GM19468 (cell line): Measurements from ENCODE around the gene ENOX1.
"Not testable (repeated sequence)": the region's sequence is repeated elsewhere in the genome, so short reads cannot be mapped to it uniquely, and the experiment has no call there.

ENCODE experiments used
- ATAC-seq: cut with Tn5 transposase; IDR thresholded peaks from one replicate; pipeline ENCODE4 v1.9.1; 2021; ENCODE audit warnings: mild to moderate bottlenecking, moderate library complexity, moderate number of reproducible peaks; ENCODE audit not compliant: unreplicated experiment; ENCODE audit errors: extremely low read depth

Gene ENOX1

GRCh38 chr13:43203781-43204180 is 583.0 kb downstream of the ENOX1 start:
- no peak for ATAC-seq

- ATAC-seq: no peak
Observed at GRCh38 chr13:43200736-43201135, 586.0 kb downstream of the ENOX1 start.

- ATAC-seq: no peak
Observed at GRCh38 chr13:43200307-43200706, 586.5 kb downstream of the ENOX1 start.

GRCh38 chr13:43196750-43197370 is 589.9 kb downstream of the ENOX1 start:
- ATAC-seq: no peak

- ATAC-seq: no peak
Observed at GRCh38 chr13:43196086-43196621, 590.6 kb downstream of the ENOX1 start.

GRCh38 chr13:43195551-43195950 is 591.2 kb downstream of the ENOX1 start:
- ATAC-seq: no peak

GRCh38 chr13:43195112-43195511 is 591.7 kb downstream of the ENOX1 start:
- ATAC-seq: no peak

GRCh38 chr13:43193789-43194420 is 592.9 kb downstream of the ENOX1 start:
- no peak for ATAC-seq

GRCh38 chr13:43191546-43191945 is 595.2 kb downstream of the ENOX1 start:
- ATAC-seq: no peak

GRCh38 chr13:43185226-43185625 is 601.5 kb downstream of the ENOX1 start:
- ATAC-seq: no peak

- no peak for ATAC-seq
Observed at GRCh38 chr13:43180837-43181236, 605.9 kb downstream of the ENOX1 start.

GRCh38 chr13:43180036-43180660 is 606.6 kb downstream of the ENOX1 start:
- no peak for ATAC-seq

- ATAC-seq: no peak
Observed at GRCh38 chr13:43171489-43171888, 615.3 kb downstream of the ENOX1 start.

- no peak for ATAC-seq
Observed at GRCh38 chr13:43170506-43170905, 616.3 kb downstream of the ENOX1 start.

- not testable (repeated sequence) for ATAC-seq
Observed at GRCh38 chr13:43168434-43168833, 618.3 kb downstream of the ENOX1 start.

GRCh38 chr13:43167731-43168130 is 619.0 kb downstream of the ENOX1 start:
- ATAC-seq: no peak

- ATAC-seq: no peak
Observed at GRCh38 chr13:43166644-43167457, 619.9 kb downstream of the ENOX1 start.
